Left ventricle myocardium inferior (tissue), 1 donor: ENCODE measurements around the gene SWAP70. TPM values are rescaled to one million over a fixed set of nuclear protein-coding genes. Genes with fewer than 3 reads are reported as not detected.

Source experiments
- DNase-seq: peaks from one replicate; pipeline ENCODE4 v3.0.0-alpha.2; 2020
- H3K27ac ChIP-seq: fragments of 200-600 bp; replicated peaks from 2 replicates; pipeline ENCODE4 v1.8.0; 2021
- H3K27me3 ChIP-seq: fragments of 200-600 bp; 2 replicates; pipeline ENCODE4 v1.8.0; 2021; ENCODE audit warnings: low read depth
- H3K36me3 ChIP-seq: fragments of 200-600 bp; 2 replicates; pipeline ENCODE4 v1.8.0; 2021
- H3K4me1 ChIP-seq: fragments of 200-600 bp; 2 replicates; pipeline ENCODE4 v1.8.0; 2021
- H3K4me3 ChIP-seq: fragments of 200-600 bp; 2 replicates; pipeline ENCODE4 v1.8.0; 2021; ENCODE audit warnings: mild to moderate bottlenecking, moderate library complexity
- H3K9me3 ChIP-seq: fragments of 200-600 bp; replicated peaks from 2 replicates; pipeline ENCODE4 v1.8.0; 2021
- CTCF ChIP-seq: fragments of 200-600 bp; IDR thresholded peaks from 2 replicates; pipeline ENCODE4 v1.8.0; 2021; ENCODE audit warnings: antibody characterized with exemption, mild to moderate bottlenecking, borderline replicate concordance
- intact Hi-C: fragments of 100-400 bp; cut with micrococcal nuclease; formaldehyde crosslinking; loops from one replicate; pipeline ENCODE4 v1.11.0; 2022
- total RNA-seq: library from RNA; stranded (reverse); fragmentation: NEBNext Ultra II Directional; extraction: Animal tissue kit (Norgen Biotek cat#: 25700); gene quantifications from one replicate; pipeline ENCODE4 v1.2.1, GENCODE V29; 2021
- donor health status: DM: no; HTN: yes; CAD: no; lungs with severe emphysema.

The SWAP70 gene
- total RNA-seq, 1 donor from 2014 or later: 20.6 TPM

- TF ChIP-seq CTCF: no peak
- no peaks in the 10 kb centered on the region for H3K4me1 ChIP-seq
- intact Hi-C loops: no loop called here
- DNase-seq: no peak
- H3K27ac ChIP-seq: no peak overlapping the region
- H3K4me3 ChIP-seq: no peak overlapping the region
- no peaks in the 10 kb centered on the region for H3K27me3 ChIP-seq
- H3K9me3 ChIP-seq: peaks cover 8% of the 10 kb centered on the region
- no peaks in the 10 kb centered on the region for H3K36me3 ChIP-seq
Observed at GRCh38 chr11:9651481-9651880, 12.4 kb upstream of the SWAP70 start.

GRCh38 chr11:9651899-9652748 lies 11.8 kb upstream of the SWAP70 start:
- no peaks in the 10 kb centered on the region for H3K36me3 ChIP-seq
- H3K4me3 ChIP-seq: no peak overlapping the region
- no peaks in the 10 kb centered on the region for H3K4me1 ChIP-seq
- intact Hi-C loops: no loop called here
- no peak for DNase-seq
- H3K27me3 ChIP-seq: no peaks in the 10 kb centered on the region
- peaks cover 8% of the 10 kb centered on the region for H3K9me3 ChIP-seq
- H3K27ac ChIP-seq: no peak overlapping the region
- no peak for TF ChIP-seq CTCF

- no peaks in the 10 kb centered on the region for H3K36me3 ChIP-seq
- intact Hi-C loops: no loop called here
Observed at GRCh38 chr11:9653871-9654270, 10.0 kb upstream of the SWAP70 start.

GRCh38 chr11:9656864-9657263 lies 7.0 kb upstream of the SWAP70 start:
- no peak overlapping the region for H3K4me3 ChIP-seq
- intact Hi-C loops: no loop called here

More at GRCh38 chr11:9653871-9654270, 10.0 kb upstream of the SWAP70 start:
- DNase-seq: no peak
- no peaks in the 10 kb centered on the region for H3K27me3 ChIP-seq
- no peak overlapping the region for H3K27ac ChIP-seq
- no peaks in the 10 kb centered on the region for H3K4me1 ChIP-seq
- no peak overlapping the region for H3K4me3 ChIP-seq
- H3K9me3 ChIP-seq: peaks cover 8% of the 10 kb centered on the region
- TF ChIP-seq CTCF: no peak

GRCh38 chr11:9657531-9657930 lies 6.3 kb upstream of the SWAP70 start:
- TF ChIP-seq CTCF: no peak
- H3K27me3 ChIP-seq: no peaks in the 10 kb centered on the region
- no peaks in the 10 kb centered on the region for H3K4me1 ChIP-seq
- H3K27ac ChIP-seq: no peak overlapping the region
- no peak for DNase-seq
- intact Hi-C loops: no loop called here
- H3K4me3 ChIP-seq: no peak overlapping the region
- peaks cover 8% of the 10 kb centered on the region for H3K9me3 ChIP-seq
- no peaks in the 10 kb centered on the region for H3K36me3 ChIP-seq

More at GRCh38 chr11:9656864-9657263, 7.0 kb upstream of the SWAP70 start:
- Histone ChIP-seq H3K9me3 (peaks cover 8% of the 10 kb centered on the region), H3K27ac (no peak overlapping the region), H3K36me3 (no peaks in the 10 kb centered on the region), H3K27me3 (no peaks in the 10 kb centered on the region), H3K4me1 (no peaks in the 10 kb centered on the region)
- DNase-seq: no peak
- TF ChIP-seq CTCF: no peak
